GM21528 (cell line): Measurements from ENCODE around the gene IGHMBP2.

Experiments
- ATAC-seq: cut with Tn5 transposase; IDR thresholded peaks from one replicate; pipeline ENCODE4 v1.9.1; 2021; ENCODE audit warnings: mild to moderate bottlenecking, moderate library complexity; ENCODE audit not compliant: unreplicated experiment, low FRiP score

IGHMBP2 gene

GRCh38 chr11:68978626-68978930 lies 74.9 kb downstream of the IGHMBP2 start:
- no peak for ATAC-seq

GRCh38 chr11:68978931-68979594 lies 75.4 kb downstream of the IGHMBP2 start:
- ATAC-seq = no peak

- ATAC-seq = no peak
Measured at GRCh38 chr11:68979931-68980775, 76.5 kb downstream of the IGHMBP2 start.

- ATAC-seq = no peak
Measured at GRCh38 chr11:68980776-68981065, 77.0 kb downstream of the IGHMBP2 start, which contains the start of gene MRGPRD. Gene MRGPRD (minus strand): TSS chr11:68980986. CDS start chr11:68980986, 0 bp downstream.

GRCh38 chr11:68982134-68982533 lies 78.4 kb downstream of the IGHMBP2 start:
- ATAC-seq = no peak

GRCh38 chr11:68983801-68984200 lies 80.1 kb downstream of the IGHMBP2 start:
- ATAC-seq = no peak

GRCh38 chr11:68987211-68987610 lies 83.5 kb downstream of the IGHMBP2 start:
- ATAC-seq = no peak

- no peak for ATAC-seq
Measured at GRCh38 chr11:68988491-68988890, 84.8 kb downstream of the IGHMBP2 start.
